Measurements from ENCODE around the gene F12. TPM values are rescaled to one million over a fixed set of nuclear protein-coding genes. Genes with fewer than 3 reads are reported as not detected.

F12 gene
- total RNA-seq, 2 experiments from 2014 or later: 3.8 TPM; not detected in 1

DNA sequence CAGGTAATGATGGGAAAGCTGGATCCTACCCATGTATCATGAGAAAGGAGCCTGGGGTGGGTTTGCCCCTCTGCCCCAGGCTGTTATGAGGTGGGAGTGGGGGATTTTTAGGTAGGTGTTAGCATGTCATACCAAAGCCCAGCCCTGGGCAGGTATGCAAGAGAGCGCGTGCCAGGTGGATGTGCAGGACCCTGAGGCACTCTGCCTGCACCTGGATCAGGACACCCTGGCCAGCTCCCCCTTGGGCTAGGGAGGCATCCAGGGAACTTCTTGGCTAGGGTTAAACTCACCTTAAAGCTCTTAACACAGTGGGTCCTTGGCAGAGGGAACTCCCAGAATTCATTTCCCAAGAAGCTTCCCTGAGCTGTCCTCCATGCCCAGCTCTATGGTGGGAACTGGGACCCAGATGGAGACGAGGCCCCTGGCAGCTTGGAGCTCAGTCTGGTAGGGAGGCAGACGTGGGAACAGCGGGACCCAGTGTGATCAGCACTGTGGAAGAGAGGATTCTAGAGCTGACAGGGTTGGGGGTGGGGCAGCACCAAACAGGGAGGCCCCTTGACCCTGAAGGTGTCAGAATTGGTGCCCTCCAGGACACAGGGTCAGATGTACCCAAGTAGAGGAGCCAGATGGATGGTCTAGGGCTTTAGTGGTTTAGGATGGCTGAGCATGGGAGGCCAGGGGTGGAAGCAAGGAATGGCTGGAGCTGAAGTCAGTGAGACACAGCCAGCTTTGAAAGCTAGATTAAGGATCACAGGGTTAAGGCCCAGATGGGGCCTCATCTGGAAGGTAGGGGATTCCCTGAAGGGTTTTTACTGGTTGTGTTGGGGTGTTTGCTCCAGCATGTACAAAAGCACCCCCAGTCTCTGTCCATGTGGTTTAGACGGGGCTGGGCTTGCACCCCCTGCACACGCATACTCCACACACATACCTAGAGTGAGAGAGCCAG is 35.0 kb upstream of the F12 start:
- H3K36me3 ChIP-seq (ENCODE audit: insufficient read depth, low read length): peaks cover 33% of the 10 kb centered on the region
- CTCF ChIA-PET (ENCODE audit: unreplicated experiment): interaction anchor here (0.6 to 0.7 kb wide), 3 partner anchors 18 to 78 kb away, joined by 3 to 6 read pairs (median 3); no protein-coding TSS in a partner anchor
- H3K9me2 ChIP-seq (ENCODE audit: insufficient read depth, low read length): no peaks in the 10 kb centered on the region
- H3K27ac ChIP-seq (ENCODE audit: low read depth, low read length, poor library complexity, severe bottlenecking): no peak overlapping the region
- no peaks in the 10 kb centered on the region for H3K9me3 ChIP-seq (ENCODE audit: low read length)
- H4K20me1 ChIP-seq (ENCODE audit: insufficient read depth, low read length): 0 out of 2 replicates have a peak, but pooled peaks cover 9% of the 10 kb centered on the region
- peak; percentile 20 for DNase-seq (ENCODE audit: low spot score)
- intact Hi-C loops (cut with micrococcal nuclease; ENCODE audit: unreplicated experiment): loop anchor here (2.0 kb wide), 1 partner anchor 14 kb away; no protein-coding TSS in a partner anchor
- POLR2A ChIA-PET: interaction anchor here (0.5 to 1.8 kb wide), 6 partner anchors 11 to 92 kb away, joined by 3 to 10 read pairs (median 4); partner anchors contain the start of gene GRK6
- no peaks in the 10 kb centered on the region for H3K79me2 ChIP-seq (ENCODE audit: insufficient read depth, low read depth, low read length)
- H2AFZ ChIP-seq (ENCODE audit: low read length): no peak overlapping the region
- no peak overlapping the region for H3K4me2 ChIP-seq (ENCODE audit: low read length)
- no peak overlapping the region for H3K4me3 ChIP-seq (ENCODE audit: low read depth, low read length, poor library complexity, severe bottlenecking)
- TF ChIP-seq EZH2phosphoT487 (IDR thresholded peaks at IDR 0.05; ENCODE audit: borderline replicate concordance, low read depth, low read length) (no peak), CTCF (conservative IDR thresholded peaks at IDR 0.05; ENCODE audit: low read length) (no peak)
- no TSS peak for BruUV-seq (replicated peaks)
- peaks cover 44% of the 10 kb centered on the region for H3K4me1 ChIP-seq (ENCODE audit: insufficient read depth, low read length, poor library complexity, severe bottlenecking)

DNA sequence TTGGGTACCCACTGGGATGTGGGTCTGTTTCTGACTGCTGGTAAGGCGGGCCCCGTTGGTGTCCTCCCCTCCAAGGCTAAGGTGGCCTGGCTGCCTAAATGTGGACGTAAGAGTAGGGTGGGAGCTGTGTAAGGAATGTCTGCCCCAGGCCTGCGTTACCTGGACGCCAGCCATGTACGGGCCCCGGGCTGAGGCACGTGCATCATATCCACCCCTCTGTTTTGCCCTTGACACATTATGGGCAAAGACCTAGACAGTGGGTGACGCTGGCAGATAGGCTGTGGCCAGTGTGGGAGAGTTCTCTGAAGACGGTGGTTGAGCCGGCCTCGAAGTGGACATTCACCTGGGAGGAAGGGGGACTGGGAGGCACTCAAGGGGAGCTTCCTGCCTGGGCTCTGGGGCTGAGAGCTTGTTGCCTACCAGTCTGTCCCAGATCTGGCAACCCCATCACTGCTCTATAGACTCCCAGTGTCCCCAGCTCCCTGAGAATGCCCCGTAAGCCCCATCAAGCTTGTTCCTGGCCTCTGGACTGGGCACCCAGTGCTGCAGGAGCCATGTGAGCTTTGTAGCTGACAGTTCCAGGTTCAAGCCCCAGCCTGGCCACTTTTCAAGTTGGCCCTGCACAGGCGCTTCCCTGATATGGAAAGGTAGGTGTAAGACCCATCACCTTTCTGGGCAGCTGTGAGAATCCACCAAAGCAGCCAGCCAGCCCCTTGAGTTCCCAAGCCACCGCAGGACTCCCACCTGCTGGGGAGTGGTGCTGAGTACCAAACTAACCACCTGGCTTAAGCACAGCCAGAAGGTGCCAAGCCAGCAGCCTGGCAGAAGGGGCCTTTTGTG is 34.0 kb upstream of the F12 start:
- H3K4me2 ChIP-seq (ENCODE audit: low read length): no peak overlapping the region
- DNase-seq (ENCODE audit: low spot score): peak; percentile 25
- no TSS peak for BruUV-seq (replicated peaks)
- no peaks in the 10 kb centered on the region for H4K20me1 ChIP-seq (ENCODE audit: insufficient read depth, low read length)
- ChIA-PET POLR2A (interaction anchor here (0.7 kb wide), 1 partner anchor 16 kb away, joined by 3 read pairs; no protein-coding TSS in a partner anchor), CTCF (ENCODE audit: unreplicated experiment) (no interaction called here)
- no peak overlapping the region for H3K27ac ChIP-seq (ENCODE audit: low read depth, low read length, poor library complexity, severe bottlenecking)
- no peak overlapping the region for H2AFZ ChIP-seq (ENCODE audit: low read length)
- H3K9me3 ChIP-seq (ENCODE audit: low read length): no peaks in the 10 kb centered on the region
- H3K79me2 ChIP-seq (ENCODE audit: insufficient read depth, low read depth, low read length): no peaks in the 10 kb centered on the region
- intact Hi-C loops (cut with micrococcal nuclease; ENCODE audit: unreplicated experiment): no loop called here
- H3K4me1 ChIP-seq (ENCODE audit: insufficient read depth, low read length, poor library complexity, severe bottlenecking): peaks cover 34% of the 10 kb centered on the region
- H3K4me3 ChIP-seq (ENCODE audit: low read depth, low read length, poor library complexity, severe bottlenecking): no peak overlapping the region
- TF ChIP-seq EZH2phosphoT487 (IDR thresholded peaks at IDR 0.05; ENCODE audit: borderline replicate concordance, low read depth, low read length) (no peak), CTCF (conservative IDR thresholded peaks at IDR 0.05; ENCODE audit: low read length) (no peak)
- peaks cover 40% of the 10 kb centered on the region for H3K36me3 ChIP-seq (ENCODE audit: insufficient read depth, low read length)
- H3K9me2 ChIP-seq (ENCODE audit: insufficient read depth, low read length): no peaks in the 10 kb centered on the region
